B cell (primary cell): ENCODE data around the gene THNSL1.

Experiments used
- CTCF ChIP-seq: fragments of 200-600 bp; IDR thresholded peaks from one replicate; pipeline ENCODE4 v1.8.0; 2022; ENCODE audit warnings: antibody characterized with exemption, mild to moderate bottlenecking
- EZH2 ChIP-seq: IDR thresholded peaks from 2 replicates; pipeline ENCODE4 v1.6.1; 2012; ENCODE audit warnings: borderline replicate concordance, low read depth, mild to moderate bottlenecking, moderate library complexity, low read length; ENCODE audit not compliant: insufficient read depth, poor library complexity, severe bottlenecking

GRCh38 chr10:25036381-25036780, 20.0 kb downstream of the THNSL1 start:
- TF ChIP-seq EZH2 (no peak), CTCF (no peak)
